HCT116 (cell line): ENCODE results near the gene WDR37. TPM values are rescaled to one million over a fixed set of nuclear protein-coding genes. Genes with fewer than 3 reads are reported as not detected.
"Not testable (repeated sequence)": the region's sequence is repeated elsewhere in the genome, so short reads cannot be mapped to it uniquely, and the experiment has no call there.

Experiments used
- ATAC-seq: fragments of 200-7000 bp; cut with Tn5 transposase; 2 replicates; pipeline ENCODE4 v1.9.1; 2020; ENCODE audit warnings: mild to moderate bottlenecking, moderate library complexity
- BruUV-seq: library from RNA; stranded (reverse); fragments of 400-500 nt; replicated peaks from 2 replicates; lab custom pipeline; 2021; lab: Mats Ljungman, UMichigan
- CTCF ChIA-PET: fragments of 300-600 bp; sonication (Branson Sonifier 250); formaldehyde crosslinking; loops from one replicate; lab custom pipeline; 2021; ENCODE audit warnings: antibody characterized with exemption; lab: Charles Lee
- POLR2A ChIA-PET: fragments of 300-600, 350-600 bp; sonication (Branson Sonifier 250); formaldehyde crosslinking; loops from one replicate; lab custom pipeline; 2021; ENCODE audit warnings: antibody characterized with exemption; lab: Charles Lee
- RAD21 ChIA-PET, 2 experiments: fragments of 300-600 bp; sonication (Branson Sonifier 250); formaldehyde crosslinking; loops; one replicate each; lab custom pipeline; 2023; ENCODE audit warnings: low total read pairs in 2 of 2; ENCODE audit not compliant: uncharacterized antibody in 2 of 2, unreplicated experiment in 2 of 2, low non-redundant PET in 1 of 2; lab: Charles Lee
- DNase-seq: peaks from one replicate; pipeline ENCODE4 v3.0.0-alpha.2; 2010; ENCODE audit warnings: low read depth, low spot score
- H2AFZ ChIP-seq: fragments of 200-600 bp; shearing (Covaris generic), sonication (generic); 2 replicates; pipeline ENCODE4 v1.6.1; 2017; ENCODE audit warnings: low read depth, mixed run types, mixed read lengths, antibody characterized with exemption, low read length; ENCODE audit not compliant: poor library complexity, severe bottlenecking
- H3K27ac ChIP-seq: 2 replicates; pipeline ENCODE4 v1.5.1; 2012; ENCODE audit warnings: low read depth, low read length
- H3K27me3 ChIP-seq: fragments of 200-600 bp; sonication (generic); 2 replicates; pipeline ENCODE4 v1.6.1; 2016; ENCODE audit warnings: mixed run types, low read length, mixed read lengths; ENCODE audit not compliant: insufficient read depth
- H3K36me3 ChIP-seq, 2 experiments: fragments of 200-500 bp in 1 of 2; fragments of 200-600 bp in 1 of 2; sonication (Bioruptor generic) in 1 of 2; sonication (generic) in 1 of 2; 2 replicates each; pipeline versions ENCODE4 v1.5.1 to v1.6.1; 2014 to 2016; ENCODE audit warnings: low read length in 2 of 2, inconsistent platforms in 1 of 2, mixed read lengths in 1 of 2, mixed run types in 1 of 2; ENCODE audit not compliant: insufficient read depth in 2 of 2, control insufficient read depth in 1 of 2
- H3K4me1 ChIP-seq, 2 experiments: fragments of 200-600 bp in 1 of 2; sonication (generic) in 1 of 2; 2 replicates each; pipeline versions ENCODE4 v1.5.1 to v1.6.1; 2012 to 2017; ENCODE audit warnings: low read length in 2 of 2, inconsistent platforms in 1 of 2, mild to moderate bottlenecking in 1 of 2, mixed read lengths in 1 of 2, mixed run types in 1 of 2, moderate library complexity in 1 of 2; ENCODE audit not compliant: insufficient read depth in 2 of 2, control insufficient read depth in 1 of 2
- H3K4me2 ChIP-seq: fragments of 200-600 bp; sonication (generic); 2 replicates; pipeline ENCODE4 v1.6.1; 2017; ENCODE audit warnings: mixed run types, low read length, mixed read lengths
- H3K4me3 ChIP-seq, 2 experiments: fragments of 200-600 bp in 1 of 2; sonication (generic) in 1 of 2; replicated peaks in 1 of 2; 2 replicates each; pipeline ENCODE4 v1.5.1; 2011 to 2016; ENCODE audit warnings: low read length in 2 of 2, control low read depth in 1 of 2, low read depth in 1 of 2, mild to moderate bottlenecking in 1 of 2, mixed read lengths in 1 of 2, mixed run types in 1 of 2
- H3K79me2 ChIP-seq: fragments of 200-600 bp; sonication (generic); 2 replicates; pipeline ENCODE4 v1.6.1; 2017; ENCODE audit warnings: mild to moderate bottlenecking, mixed run types, low read length, moderate library complexity, mixed read lengths; ENCODE audit not compliant: insufficient read depth
- H3K9ac ChIP-seq: fragments of 200-600 bp; sonication (generic); 2 replicates; pipeline ENCODE4 v1.6.1; 2016; ENCODE audit warnings: low read length, mixed read lengths
- H3K9me2 ChIP-seq: fragments of 200-600 bp; sonication (generic), shearing (Covaris generic); 2 replicates; pipeline ENCODE4 v1.6.1; 2017; ENCODE audit warnings: mixed run types, mild to moderate bottlenecking, moderate library complexity; ENCODE audit not compliant: insufficient read depth
- H3K9me3 ChIP-seq, 2 experiments: fragments of 200-500 bp in 1 of 2; fragments of 200-600 bp in 1 of 2; sonication (Bioruptor generic) in 1 of 2; sonication (generic) in 1 of 2; 2 replicates each; pipeline ENCODE4 v1.6.1; 2014 to 2017; ENCODE audit warnings: low read length in 2 of 2, mixed read lengths in 2 of 2, inconsistent platforms in 1 of 2, low read depth in 1 of 2, mild to moderate bottlenecking in 1 of 2, mixed run types in 1 of 2, moderate library complexity in 1 of 2; ENCODE audit not compliant: control insufficient read depth in 1 of 2, insufficient read depth in 1 of 2
- H4K20me1 ChIP-seq: fragments of 200-600 bp; sonication (generic), shearing (Covaris generic); 2 replicates; pipeline ENCODE4 v1.6.1; 2017; ENCODE audit warnings: mixed run types, mild to moderate bottlenecking, moderate library complexity; ENCODE audit not compliant: insufficient read depth
- CEBPB ChIP-seq: IDR thresholded peaks from 2 replicates; pipeline ENCODE4 v1.6.1; 2012; ENCODE audit warnings: low read depth
- FOSL1 ChIP-seq: IDR thresholded peaks from 2 replicates; pipeline ENCODE4 v1.6.1; 2012; ENCODE audit warnings: low read depth
- JUND ChIP-seq: IDR thresholded peaks from 2 replicates; pipeline ENCODE4 v1.6.1; 2012
- POLR2A ChIP-seq: IDR thresholded peaks from 2 replicates; pipeline ENCODE4 v1.7.0; 2011; ENCODE audit warnings: borderline replicate concordance; ENCODE audit not compliant: insufficient read depth, insufficient read length; ENCODE audit errors: extremely low read depth
- RAD21 ChIP-seq: IDR thresholded peaks from 2 replicates; pipeline ENCODE4 v1.6.1; 2012; ENCODE audit warnings: low read depth, mild to moderate bottlenecking
- SRF ChIP-seq: IDR thresholded peaks from 2 replicates; pipeline ENCODE4 v1.6.1; 2012; ENCODE audit warnings: low read depth
- ZBTB33 ChIP-seq: IDR thresholded peaks from 2 replicates; pipeline ENCODE4 v1.6.1; 2011; ENCODE audit warnings: mild to moderate bottlenecking, low read length, moderate library complexity; ENCODE audit not compliant: insufficient replicate concordance; ENCODE audit errors: extremely low read depth
- ZNF274 ChIP-seq: fragments of 200-500 bp; sonication (Bioruptor generic); IDR thresholded peaks from 2 replicates; pipeline ENCODE4 v1.6.1; 2014; ENCODE audit warnings: mild to moderate bottlenecking, low read depth, low read length, inconsistent platforms
- intact Hi-C: fragments of 100-400 bp; cut with micrococcal nuclease; formaldehyde crosslinking; loops from 2 replicates; pipeline ENCODE4 v1.10.0; 2022
- total RNA-seq: library from RNA; stranded (reverse); gene quantifications from one replicate; pipeline ENCODE4 v1.2.1, GENCODE V29; 2021; ENCODE audit not compliant: unreplicated experiment

Gene WDR37
- total RNA-seq, 1 experiment from 2014 or later = 9.1 TPM

- no peak overlapping the region for H2AFZ ChIP-seq
- no peaks in the 10 kb centered on the region for H3K9me2 ChIP-seq
- H3K4me3 ChIP-seq = no peak overlapping the region
- intact Hi-C loops = no loop called here
- H3K79me2 ChIP-seq = no peaks in the 10 kb centered on the region
- ATAC-seq = no peak
- no peaks in the 10 kb centered on the region for H3K27me3 ChIP-seq
- ChIA-PET RAD21 (no interaction called here), POLR2A (no interaction called here), CTCF (no interaction called here)
- no peaks in the 10 kb centered on the region for H3K4me1 ChIP-seq
- no peak overlapping the region for H3K9ac ChIP-seq
- DNase-seq = no peak
- BruUV-seq = no TSS peak
- no peak overlapping the region for H3K27ac ChIP-seq
- H4K20me1 ChIP-seq = no peaks in the 10 kb centered on the region
- H3K4me2 ChIP-seq = no peak overlapping the region
- H3K36me3 ChIP-seq = no peaks in the 10 kb centered on the region
- H3K9me3 ChIP-seq = no peaks in the 10 kb centered on the region
- no peak for TF ChIP-seq JUND
Measured at GRCh38 chr10:1116696-1117280, 60.6 kb downstream of the WDR37 start.

GRCh38 chr10:1117651-1118050, 61.5 kb downstream of the WDR37 start:
- H3K36me3 ChIP-seq = peaks cover 0 to 4% of the 10 kb centered on the region in 2 experiments; a peak in 2 of 4 replicates

GRCh38 chr10:1118318-1118717, 62.1 kb downstream of the WDR37 start:
- ATAC-seq, CTCF ChIA-PET, H3K4me3 ChIP-seq, H2AFZ ChIP-seq, H3K36me3 ChIP-seq, DNase-seq, H3K9me3 ChIP-seq, H3K27ac ChIP-seq, intact Hi-C loops, H3K27me3 ChIP-seq, H3K4me1 ChIP-seq, BruUV-seq, H3K9me2 ChIP-seq, H3K4me2 ChIP-seq, RAD21 ChIA-PET, H3K79me2 ChIP-seq, POLR2A ChIA-PET, H4K20me1 ChIP-seq, H3K9ac ChIP-seq: not testable (repeated sequence)

More at GRCh38 chr10:1117651-1118050, 61.5 kb downstream of the WDR37 start:
- no TSS peak for BruUV-seq
- ATAC-seq (no peak), DNase-seq (no peak)
- H3K4me2 ChIP-seq = no peak overlapping the region
- intact Hi-C loops = no loop called here
- H3K4me1 ChIP-seq = no peaks in the 10 kb centered on the region
- ChIA-PET POLR2A (no interaction called here), RAD21 (no interaction called here), CTCF (no interaction called here)
- H3K9me2 ChIP-seq = no peaks in the 10 kb centered on the region
- no peak overlapping the region for H3K27ac ChIP-seq
- H2AFZ ChIP-seq = no peak overlapping the region
- H3K9ac ChIP-seq = no peak overlapping the region
- no peaks in the 10 kb centered on the region for H3K79me2 ChIP-seq
- no peaks in the 10 kb centered on the region for H3K27me3 ChIP-seq
- no peak overlapping the region for H3K4me3 ChIP-seq
- no peaks in the 10 kb centered on the region for H3K9me3 ChIP-seq
- H4K20me1 ChIP-seq = no peaks in the 10 kb centered on the region
- no peak for TF ChIP-seq ZBTB33
- no peak for TF ChIP-seq RAD21
- TF ChIP-seq CEBPB = no peak
- no peak for TF ChIP-seq FOSL1
- TF ChIP-seq ZNF274 = no peak
- no peak for TF ChIP-seq POLR2A
- TF ChIP-seq SRF = no peak
